HG03558 (cell line): ENCODE data around the gene ZNF536.
"Not testable (repeated sequence)": the region's sequence is repeated elsewhere in the genome, so short reads cannot be mapped to it uniquely, and the experiment has no call there.

ENCODE experiments used
- ATAC-seq: cut with Tn5 transposase; IDR thresholded peaks from one replicate; pipeline ENCODE4 v1.9.1; 2021; ENCODE audit warnings: moderate number of reproducible peaks; ENCODE audit not compliant: unreplicated experiment; ENCODE audit errors: extremely low read depth

The ZNF536 gene

GRCh38 chr19:30407068-30407709 is 35.0 kb downstream of the ZNF536 start:
- ATAC-seq, result no peak

GRCh38 chr19:30408734-30409301 is 36.6 kb downstream of the ZNF536 start:
- no peak for ATAC-seq

GRCh38 chr19:30411714-30412113 is 39.5 kb downstream of the ZNF536 start:
- no peak for ATAC-seq

GRCh38 chr19:30416375-30416774 is 44.2 kb downstream of the ZNF536 start:
- no peak for ATAC-seq

GRCh38 chr19:30417166-30417565 is 45.0 kb downstream of the ZNF536 start:
- not testable (repeated sequence) for ATAC-seq

GRCh38 chr19:30419568-30420180 is 47.5 kb downstream of the ZNF536 start:
- ATAC-seq, result no peak

- ATAC-seq, result no peak
Measured at GRCh38 chr19:30420316-30420715, 48.1 kb downstream of the ZNF536 start.

- ATAC-seq, result no peak
Measured at GRCh38 chr19:30420881-30421280, 48.7 kb downstream of the ZNF536 start.

GRCh38 chr19:30421571-30421970 is 49.4 kb downstream of the ZNF536 start:
- no peak for ATAC-seq

GRCh38 chr19:30423481-30423880 is 51.3 kb downstream of the ZNF536 start:
- ATAC-seq, result no peak

- ATAC-seq, result no peak
Measured at GRCh38 chr19:30425885-30426838, 54.0 kb downstream of the ZNF536 start.

- no peak for ATAC-seq
Measured at GRCh38 chr19:30426864-30427263, 54.7 kb downstream of the ZNF536 start.

- ATAC-seq, result no peak
Measured at GRCh38 chr19:30428092-30428680, 56.0 kb downstream of the ZNF536 start.

- ATAC-seq, result no peak
Measured at GRCh38 chr19:30428844-30429243, 56.7 kb downstream of the ZNF536 start.

GRCh38 chr19:30430206-30430734 is 58.1 kb downstream of the ZNF536 start:
- no peak for ATAC-seq

GRCh38 chr19:30431591-30431990 is 59.4 kb downstream of the ZNF536 start:
- no peak for ATAC-seq

GRCh38 chr19:30434797-30435594 is 62.8 kb downstream of the ZNF536 start:
- no peak for ATAC-seq

- no peak for ATAC-seq
Measured at GRCh38 chr19:30437869-30438268, 65.7 kb downstream of the ZNF536 start.

GRCh38 chr19:30439310-30439709 is 67.1 kb downstream of the ZNF536 start:
- ATAC-seq, result no peak
